UCSD-AML1 (cell line): Measurements from ENCODE around the gene TAS2R13.

Source experiments
- DNase-seq: peaks from one replicate; lab custom pipeline; 2025; ENCODE audit not compliant: unreplicated experiment; lab: John Stamatoyannopoulos, UW

TAS2R13 gene

DNA sequence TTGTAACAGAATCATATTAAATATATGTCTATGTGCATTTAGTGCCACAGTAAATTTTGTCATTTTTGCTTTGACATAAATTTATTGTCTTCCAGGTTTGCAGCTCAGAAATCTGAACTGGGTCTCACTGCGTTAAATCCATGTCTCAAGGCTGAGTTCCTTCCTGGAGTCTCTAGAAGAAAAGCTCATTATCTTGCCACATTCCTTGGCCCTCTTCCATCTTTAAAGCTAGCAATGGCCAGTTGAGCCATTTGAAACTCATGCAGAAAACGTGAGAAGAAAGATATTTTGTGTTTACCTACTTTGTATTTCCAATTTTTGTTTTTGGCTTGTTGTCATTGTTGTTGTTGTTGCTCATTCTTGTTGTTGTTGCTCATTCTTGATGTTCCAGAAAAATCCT lies 36.0 kb downstream of the TAS2R13 start:
- no peak for DNase-seq

DNA sequence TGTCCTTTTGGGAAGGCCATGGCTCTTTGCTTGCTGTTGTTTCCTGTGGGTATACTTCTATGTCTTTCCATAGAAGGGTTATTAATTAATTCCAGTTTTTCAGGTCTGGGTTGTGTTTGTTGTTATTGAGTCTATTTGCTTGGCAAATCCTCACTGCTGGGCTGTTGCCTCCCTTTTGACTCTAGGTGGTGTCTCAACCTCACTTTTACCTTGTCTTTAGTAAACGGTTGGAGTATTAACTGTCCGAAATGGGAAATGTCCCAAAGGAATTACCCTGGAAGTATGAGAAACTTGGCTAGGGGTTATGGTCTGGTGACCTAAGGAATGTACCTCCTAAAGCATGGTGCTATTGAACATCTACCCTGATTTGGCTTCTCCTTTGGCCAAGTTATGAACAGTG lies 42.0 kb downstream of the TAS2R13 start:
- DNase-seq: no peak

DNA sequence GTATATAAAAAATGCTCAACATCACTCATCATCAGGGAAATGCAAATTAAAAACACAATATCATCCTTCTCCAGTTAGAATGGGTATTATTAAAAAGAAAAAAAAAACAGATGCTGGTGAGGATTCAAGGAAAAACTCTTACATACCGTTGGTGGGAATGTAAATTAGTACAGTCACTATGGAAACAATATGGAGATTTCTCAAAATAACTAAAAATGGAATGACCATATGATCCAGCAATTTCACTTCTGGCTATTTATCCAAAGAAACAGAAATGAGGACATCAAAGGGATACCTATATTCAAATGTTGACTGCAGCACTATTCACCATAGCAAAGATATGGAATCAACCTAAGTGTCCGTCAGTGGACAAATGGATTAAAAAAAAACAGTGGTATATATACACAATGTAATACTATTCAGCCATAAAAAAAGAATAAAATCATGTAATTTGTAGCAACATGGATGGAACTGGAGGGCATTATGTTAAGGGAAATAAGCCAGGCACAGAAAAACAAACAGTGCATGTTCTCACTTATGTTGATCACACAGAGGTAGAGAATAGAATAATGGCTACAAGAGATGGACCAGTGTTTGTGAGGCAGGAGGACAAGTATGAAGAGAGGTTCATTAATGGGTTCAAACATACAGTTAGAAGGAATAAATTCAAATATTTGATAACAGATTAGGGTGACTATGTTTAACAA lies 45.7 kb downstream of the TAS2R13 start:
- DNase-seq: no peak

DNA sequence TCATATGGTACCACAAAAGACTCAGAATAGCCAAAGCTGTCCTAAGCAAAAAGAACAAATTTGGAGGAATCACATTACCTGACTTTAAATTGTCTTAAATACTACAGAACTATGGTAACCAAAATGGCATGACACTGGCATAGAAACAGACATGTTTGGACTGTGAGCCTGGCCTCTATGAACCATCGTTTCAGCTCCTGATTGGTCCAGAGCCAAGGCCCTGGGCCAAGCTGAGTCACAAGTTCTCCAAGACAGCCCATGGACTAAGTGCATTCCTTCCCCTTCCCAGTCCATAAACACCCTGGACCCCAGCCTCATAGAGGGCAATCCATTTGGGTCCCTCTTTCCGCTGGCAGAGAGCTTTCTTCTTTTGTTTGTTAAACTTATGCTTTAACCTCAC lies 48.0 kb downstream of the TAS2R13 start:
- no peak for DNase-seq
